Hematopoietic multipotent progenitor cell (in vitro differentiated cells): ENCODE results near the gene KRI1. TPM values are rescaled to one million over a fixed set of nuclear protein-coding genes. Genes with fewer than 3 reads are reported as not detected.

Experiments
- DNase-seq, 3 donors: peaks; one replicate each; pipeline ENCODE4 v3.0.0-alpha.2; 2011 to 2015; ENCODE audit warnings: low read depth in 2 of 3, low spot score in 2 of 3
- total RNA-seq: library from RNA; depleted of rRNA; stranded (reverse); fragments of >200 nt; gene quantifications from one replicate; pipeline ENCODE4 v1.2.3, GENCODE V29; 2012

Gene KRI1
- total RNA-seq, 1 donor: 21.5 TPM

GRCh38 chr19:10521461-10522171 lies 44.2 kb downstream of the KRI1 start:
- DNase-seq: no peak

- DNase-seq: no peak
Observed at GRCh38 chr19:10520652-10521318, 45.0 kb downstream of the KRI1 start.

- no peak for DNase-seq
Observed at GRCh38 chr19:10519421-10519820, 46.4 kb downstream of the KRI1 start.

DNA sequence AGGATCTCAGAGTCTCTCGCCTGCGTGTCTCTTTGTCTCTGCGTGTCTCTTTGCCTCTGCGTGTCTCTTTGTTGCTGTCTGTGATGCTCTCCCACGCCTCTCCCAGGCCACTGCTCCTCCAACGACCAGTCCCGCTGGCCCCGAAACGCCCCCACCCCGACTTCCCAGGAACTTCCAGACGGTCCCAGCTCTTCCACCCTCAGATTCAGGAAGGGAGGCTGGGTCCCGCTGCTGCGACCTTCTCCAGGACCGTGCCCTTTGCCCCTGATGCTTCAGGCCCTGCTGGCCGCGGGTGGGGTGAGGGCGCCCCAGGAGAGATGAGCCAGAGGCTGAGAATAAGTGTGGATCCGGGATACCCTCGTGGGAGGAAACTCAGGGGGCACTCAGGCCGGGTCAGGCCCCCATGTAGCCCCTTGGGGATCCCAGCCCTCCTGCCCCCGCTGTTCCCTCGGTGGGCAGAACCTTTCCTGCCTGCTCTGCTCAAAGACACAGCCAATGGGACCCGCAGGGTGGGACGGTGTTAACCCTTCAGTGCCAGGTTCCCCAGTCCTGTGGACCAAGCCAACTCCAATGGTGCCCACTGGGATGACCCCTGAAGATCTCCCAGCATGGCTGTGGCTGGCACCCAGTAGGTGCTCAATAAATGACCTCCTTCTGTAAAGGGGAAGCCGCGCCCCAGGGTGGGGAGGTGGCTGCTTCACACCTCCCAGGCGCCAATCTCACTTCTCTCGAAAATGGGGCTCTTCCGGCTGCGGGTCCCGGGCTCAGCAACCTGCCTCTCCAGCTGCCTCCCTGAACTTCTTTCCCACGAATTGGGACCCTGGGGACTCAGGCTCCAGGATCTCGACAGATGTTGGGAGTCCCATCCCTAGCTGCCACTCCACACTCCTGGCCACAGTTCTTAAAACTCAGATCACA lies 47.1 kb downstream of the KRI1 start:
- no peak for DNase-seq

- peak in 1 of 3 donors; percentile 28 for DNase-seq
Observed at GRCh38 chr19:10517760-10518443, 47.9 kb downstream of the KRI1 start.

DNA sequence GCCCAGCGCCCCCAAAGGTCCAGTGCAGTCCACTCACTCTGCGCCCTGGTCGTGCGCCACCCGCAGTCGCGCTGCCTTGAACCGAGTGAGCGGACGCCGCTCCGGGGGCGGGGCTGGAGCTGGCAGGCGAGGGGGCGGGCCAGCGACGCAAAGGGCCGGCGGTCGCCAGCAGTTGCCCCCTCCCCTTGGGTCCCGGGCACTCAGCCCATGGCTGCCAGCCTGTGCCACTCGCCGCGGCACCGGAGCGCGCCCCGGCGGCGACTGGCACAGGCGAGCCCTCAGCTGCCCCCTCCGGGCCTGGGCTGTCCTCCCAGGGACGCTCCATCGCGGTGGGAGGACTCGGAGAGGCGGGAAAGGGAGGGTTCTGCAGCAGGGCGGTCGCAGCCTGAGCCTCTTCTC lies 48.5 kb downstream of the KRI1 start, which contains the start of gene S1PR5:
S1PR5 (minus strand) TSS at position 87 of the 399 bp plus-strand sequence. CDS start 2,436 bp downstream, outside the sequence.
- DNase-seq: no peak

DNA sequence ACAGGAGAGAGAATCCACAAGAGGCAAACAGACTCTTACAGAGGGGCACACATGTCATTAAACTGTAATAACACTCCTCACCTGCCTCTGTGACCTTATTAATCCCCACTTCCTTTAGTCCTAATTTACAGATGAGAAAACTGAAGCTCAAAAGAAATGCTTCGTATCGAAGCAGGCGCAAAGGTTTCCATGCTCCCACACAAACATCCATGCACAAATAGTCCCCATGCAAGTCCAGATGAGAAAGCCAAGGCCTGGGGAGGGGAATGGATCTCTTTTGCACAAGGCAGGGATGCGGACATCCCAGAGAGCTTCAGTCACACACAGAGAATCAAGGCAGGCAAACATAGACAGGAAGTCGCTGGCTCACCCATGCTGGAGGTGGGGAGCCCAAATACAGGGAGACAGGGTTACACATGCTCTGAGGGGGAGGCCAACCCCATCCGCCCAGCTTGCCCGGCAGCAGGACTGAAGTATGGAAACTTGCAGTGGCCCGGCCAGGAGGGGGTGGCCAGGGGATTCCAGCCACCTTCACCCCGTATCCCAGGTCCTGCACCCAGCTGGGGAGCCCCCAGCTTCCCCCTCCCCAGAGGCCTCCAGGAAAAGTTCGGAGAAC lies 49.0 kb downstream of the KRI1 start:
- DNase-seq: no peak

DNA sequence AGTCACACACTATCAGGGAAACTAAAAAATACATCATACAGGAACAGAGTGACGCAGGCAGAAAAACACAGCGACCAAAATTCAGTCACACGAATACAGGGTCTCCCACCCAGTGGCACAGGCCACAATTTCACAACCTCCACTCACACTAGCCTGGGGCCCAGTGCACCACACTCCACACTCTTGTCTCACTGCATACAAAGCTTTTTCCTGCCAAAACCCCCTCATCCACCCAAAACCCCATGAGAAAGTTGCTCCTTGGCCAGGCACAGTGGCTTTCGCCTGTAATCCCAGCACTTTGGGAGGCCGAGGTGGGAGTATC lies 49.8 kb downstream of the KRI1 start:
- DNase-seq: no peak

GRCh38 chr19:10514211-10515145 lies 51.3 kb downstream of the KRI1 start:
- peak in 2 of 3 donors; percentile 53 to 65 for DNase-seq

DNA sequence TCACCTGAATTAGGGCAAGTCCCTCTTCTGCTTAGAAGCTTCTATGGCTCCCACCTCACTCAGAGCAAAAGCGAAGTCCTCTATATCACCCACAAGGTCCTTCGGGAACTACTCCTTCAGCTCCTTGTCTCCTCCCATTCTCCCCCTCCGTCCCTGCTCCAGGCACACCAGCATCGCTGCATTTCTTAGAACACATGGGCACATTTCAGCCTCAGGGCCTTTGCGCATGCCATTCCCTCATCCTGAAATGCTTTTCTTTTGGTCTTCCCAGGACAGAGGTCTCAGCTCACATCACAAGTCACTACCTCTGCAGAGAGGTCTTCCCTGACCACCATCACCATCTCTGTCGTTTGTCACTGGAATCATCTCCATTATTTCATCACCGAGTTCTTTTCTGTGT lies 52.6 kb downstream of the KRI1 start:
- DNase-seq: no peak

GRCh38 chr19:10510301-10510802 lies 55.5 kb downstream of the KRI1 start:
- peak in 2 of 3 donors; percentile 43 to 64 for DNase-seq

- DNase-seq: no peak
Observed at GRCh38 chr19:10508707-10509106, 57.1 kb downstream of the KRI1 start.

DNA sequence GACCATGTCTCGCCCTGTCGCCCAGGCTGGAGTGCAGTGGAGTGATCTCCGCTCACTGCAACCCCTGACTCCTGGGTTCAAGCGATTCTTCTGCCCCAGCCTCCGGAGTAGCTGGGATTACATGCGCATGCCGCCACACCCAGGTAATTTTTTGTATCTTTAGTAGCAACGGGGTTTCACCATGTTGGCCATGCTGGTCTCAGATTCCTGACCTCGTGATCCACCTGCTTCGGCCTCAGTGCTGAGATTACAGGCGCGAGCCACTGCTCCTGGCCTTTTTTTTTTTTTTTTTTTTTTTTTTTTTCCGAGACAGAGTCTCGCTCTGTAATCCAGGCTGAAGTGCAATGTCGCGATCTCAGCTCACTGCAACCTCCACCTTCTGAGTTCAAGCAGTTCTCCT lies 57.8 kb downstream of the KRI1 start:
- no peak for DNase-seq

DNA sequence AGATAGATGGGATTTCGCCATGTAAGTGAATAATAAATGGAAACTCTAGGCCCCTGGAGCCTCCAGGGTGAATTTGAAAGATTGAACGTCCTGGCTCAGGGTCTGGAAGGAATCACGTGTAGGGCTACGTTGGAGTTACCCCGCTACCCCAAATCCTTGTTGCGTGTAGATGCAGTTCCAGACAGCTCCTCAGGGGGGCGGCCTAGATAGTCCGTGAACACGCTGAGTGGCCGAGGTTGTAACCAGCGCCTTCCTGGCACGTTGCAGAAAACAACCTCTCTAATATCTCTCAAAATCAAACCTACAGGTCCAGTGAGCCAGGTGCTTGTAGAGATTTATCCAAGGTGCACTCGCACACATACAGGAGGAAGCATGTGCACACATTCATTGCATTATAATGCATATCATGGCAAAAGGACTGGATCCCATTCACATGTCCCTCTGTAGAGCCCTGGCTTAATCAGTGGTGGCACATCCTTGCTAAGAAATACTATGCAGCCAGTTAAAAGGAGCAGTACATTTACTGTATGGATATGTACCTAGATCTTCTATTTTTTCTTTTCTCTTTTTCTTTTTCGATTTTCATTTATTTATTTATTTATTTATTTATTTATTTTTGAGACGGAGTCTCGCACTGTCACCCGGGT lies 60.1 kb downstream of the KRI1 start:
- DNase-seq: peak; percentile 63 to 87 (median 80)
